Measurements from ENCODE around the gene TRIM67.

GRCh38 chr1:231194843-231195516 is 33.1 kb downstream of the TRIM67 start:
- no peak for TF ChIP-seq CTCF (IDR thresholded peaks at IDR 0.05; ENCODE audit: low read length)
- no peak for TF ChIP-seq EZH2 (optimal IDR thresholded peaks at IDR 0.05; ENCODE audit: low read depth, low read length)
